T-helper 17 cell (primary cell): Measurements from ENCODE around the gene ATP7A. TPM values are rescaled to one million over a fixed set of nuclear protein-coding genes. Genes with fewer than 3 reads are reported as not detected.
"Not testable (repeated sequence)": the region's sequence is repeated elsewhere in the genome, so short reads cannot be mapped to it uniquely, and the experiment has no call there.

Experiments
- ATAC-seq: fragments of 150-1000 bp; cut with Tn5 transposase; 2 replicates; pipeline ENCODE4 v1.10.0; 2021; ENCODE audit warnings: mild to moderate bottlenecking, moderate library complexity
- DNase-seq, 3 donors: peaks; one replicate each; pipeline versions ENCODE4 v3.0.0 to v3.0.0-alpha.2; 2020 to 2021
- H3K9me3 ChIP-seq: one replicate; pipeline ENCODE4 v1.7.0; 2013; ENCODE audit warnings: low read length, mild to moderate bottlenecking; ENCODE audit not compliant: control insufficient read depth, poor library complexity, severe bottlenecking
- H3K27ac Mint-ChIP-seq: one replicate; pipeline ENCODE4 v1.8.0; 2022; ENCODE audit warnings: mild to moderate bottlenecking, moderate library complexity, mixed read lengths
- H3K27me3 Mint-ChIP-seq: one replicate; pipeline ENCODE4 v1.8.0; 2022; ENCODE audit warnings: mixed read lengths
- H3K36me3 Mint-ChIP-seq: one replicate; pipeline ENCODE4 v1.8.0; 2022; ENCODE audit warnings: low read depth, mixed read lengths
- H3K4me1 Mint-ChIP-seq: one replicate; pipeline ENCODE4 v1.8.0; 2022; ENCODE audit warnings: mild to moderate bottlenecking, mixed read lengths
- H3K4me3 Mint-ChIP-seq: one replicate; pipeline ENCODE4 v1.8.0; 2022; ENCODE audit warnings: mild to moderate bottlenecking, moderate library complexity, mixed read lengths
- total RNA-seq, 4 donors: library from RNA in 2 of 4; stranded (reverse) in 2 of 4; gene quantifications; one replicate each; pipeline ENCODE4 v1.2.3 and lab custom pipeline; 2022 to 2026

ATP7A gene
- total RNA-seq, 2 donors from 2014 or later = 11.9 to 12.5 TPM

- Mint-ChIP-seq H3K27ac (no peak overlapping the region), H3K36me3 (no peaks in the 10 kb centered on the region), H3K4me1 (peaks cover 5% of the 10 kb centered on the region), H3K27me3 (no peaks in the 10 kb centered on the region), H3K4me3 (no peak overlapping the region)
- DNase-seq = peak in 1 of 3 donors; percentile 8
- ATAC-seq = peak; percentile 75
- H3K9me3 ChIP-seq = no peaks in the 10 kb centered on the region
Observed at GRCh38 chrX:78024349-78025059, 114.0 kb downstream of the ATP7A start.

GRCh38 chrX:78027798-78028197 is 117.3 kb downstream of the ATP7A start:
- Mint-ChIP-seq H3K36me3 (no peaks in the 10 kb centered on the region), H3K4me1 (peaks cover 5% of the 10 kb centered on the region), H3K27ac (no peak overlapping the region), H3K4me3 (no peak overlapping the region), H3K27me3 (no peaks in the 10 kb centered on the region)
- ATAC-seq (no peak), DNase-seq (no peak)
- no peaks in the 10 kb centered on the region for H3K9me3 ChIP-seq

- Mint-ChIP-seq H3K4me1 (peaks cover 4% of the 10 kb centered on the region), H3K4me3 (no peak overlapping the region), H3K27me3 (no peaks in the 10 kb centered on the region), H3K27ac (no peak overlapping the region), H3K36me3 (no peaks in the 10 kb centered on the region)
- no peaks in the 10 kb centered on the region for H3K9me3 ChIP-seq
- ATAC-seq (no peak), DNase-seq (no peak)
Observed at GRCh38 chrX:78029663-78030062, 119.2 kb downstream of the ATP7A start.

GRCh38 chrX:78035061-78035460 is 124.6 kb downstream of the ATP7A start:
- Mint-ChIP-seq H3K4me1 (peaks cover 5% of the 10 kb centered on the region), H3K27me3 (no peaks in the 10 kb centered on the region), H3K27ac (no peak overlapping the region), H3K4me3 (no peak overlapping the region), H3K36me3 (peaks cover 8% of the 10 kb centered on the region)
- DNase-seq (no peak), ATAC-seq (no peak)
- H3K9me3 ChIP-seq = no peaks in the 10 kb centered on the region

GRCh38 chrX:78037881-78038280 is 127.4 kb downstream of the ATP7A start:
- H3K4me1 Mint-ChIP-seq = peaks cover 5% of the 10 kb centered on the region
- no peaks in the 10 kb centered on the region for H3K27me3 Mint-ChIP-seq
- no peak overlapping the region for H3K4me3 Mint-ChIP-seq
- no peak overlapping the region for H3K27ac Mint-ChIP-seq
- peaks cover 10% of the 10 kb centered on the region for H3K36me3 Mint-ChIP-seq
- ATAC-seq (no peak), DNase-seq (no peak)
- no peaks in the 10 kb centered on the region for H3K9me3 ChIP-seq

GRCh38 chrX:78042601-78043000 is 132.1 kb downstream of the ATP7A start:
- peaks cover 2% of the 10 kb centered on the region for H3K36me3 Mint-ChIP-seq
- H3K27me3 Mint-ChIP-seq = no peaks in the 10 kb centered on the region
- DNase-seq (no peak), ATAC-seq (no peak)
- no peaks in the 10 kb centered on the region for H3K4me1 Mint-ChIP-seq
- H3K4me3 Mint-ChIP-seq = no peak overlapping the region
- no peaks in the 10 kb centered on the region for H3K9me3 ChIP-seq
- no peak overlapping the region for H3K27ac Mint-ChIP-seq

- Mint-ChIP-seq H3K4me3 (no peak overlapping the region), H3K4me1 (no peaks in the 10 kb centered on the region), H3K27ac (no peak overlapping the region), H3K36me3 (no peaks in the 10 kb centered on the region), H3K27me3 (no peaks in the 10 kb centered on the region)
- DNase-seq = no peak
- no peaks in the 10 kb centered on the region for H3K9me3 ChIP-seq
- no peak for ATAC-seq
Observed at GRCh38 chrX:78046362-78046761, 135.9 kb downstream of the ATP7A start.

GRCh38 chrX:78048052-78048451 is 137.6 kb downstream of the ATP7A start:
- no peak overlapping the region for H3K27ac Mint-ChIP-seq
- H3K4me1 Mint-ChIP-seq = no peaks in the 10 kb centered on the region
- no peaks in the 10 kb centered on the region for H3K9me3 ChIP-seq
- H3K36me3 Mint-ChIP-seq = no peaks in the 10 kb centered on the region
- H3K4me3 Mint-ChIP-seq = no peak overlapping the region
- DNase-seq = no peak
- H3K27me3 Mint-ChIP-seq = no peaks in the 10 kb centered on the region
- no peak for ATAC-seq

- no peak for DNase-seq
- Mint-ChIP-seq H3K4me3 (no peak overlapping the region), H3K36me3 (no peaks in the 10 kb centered on the region), H3K27ac (no peak overlapping the region), H3K27me3 (no peaks in the 10 kb centered on the region), H3K4me1 (no peaks in the 10 kb centered on the region)
- H3K9me3 ChIP-seq = no peaks in the 10 kb centered on the region
- no peak for ATAC-seq
Observed at GRCh38 chrX:78063687-78064086, 153.2 kb downstream of the ATP7A start.

GRCh38 chrX:78064152-78064551 is 153.7 kb downstream of the ATP7A start:
- H3K4me1 Mint-ChIP-seq = no peaks in the 10 kb centered on the region
- DNase-seq (no peak), ATAC-seq (no peak)
- H3K27ac Mint-ChIP-seq = no peak overlapping the region
- no peak overlapping the region for H3K4me3 Mint-ChIP-seq
- no peaks in the 10 kb centered on the region for H3K9me3 ChIP-seq
- H3K27me3 Mint-ChIP-seq = no peaks in the 10 kb centered on the region
- H3K36me3 Mint-ChIP-seq = no peaks in the 10 kb centered on the region

- not testable (repeated sequence) for ATAC-seq, H3K27me3 Mint-ChIP-seq, H3K4me3 Mint-ChIP-seq
Observed at GRCh38 chrX:78064698-78065601, 154.5 kb downstream of the ATP7A start.

GRCh38 chrX:78066110-78066509 is 155.6 kb downstream of the ATP7A start:
- H3K9me3 ChIP-seq = no peaks in the 10 kb centered on the region
- no peak overlapping the region for H3K27ac Mint-ChIP-seq
- H3K4me1 Mint-ChIP-seq = no peaks in the 10 kb centered on the region
- DNase-seq = no peak
- no peaks in the 10 kb centered on the region for H3K36me3 Mint-ChIP-seq
- H3K4me3 Mint-ChIP-seq = no peak overlapping the region
- no peaks in the 10 kb centered on the region for H3K27me3 Mint-ChIP-seq
- no peak for ATAC-seq

More at GRCh38 chrX:78064698-78065601, 154.5 kb downstream of the ATP7A start:
- H3K4me1 Mint-ChIP-seq, H3K9me3 ChIP-seq, H3K27ac Mint-ChIP-seq, DNase-seq, H3K36me3 Mint-ChIP-seq: not testable (repeated sequence)

- ATAC-seq (no peak), DNase-seq (no peak)
- H3K27me3 Mint-ChIP-seq = no peaks in the 10 kb centered on the region
- no peaks in the 10 kb centered on the region for H3K9me3 ChIP-seq
- no peak overlapping the region for H3K27ac Mint-ChIP-seq
- H3K4me1 Mint-ChIP-seq = no peaks in the 10 kb centered on the region
- H3K36me3 Mint-ChIP-seq = no peaks in the 10 kb centered on the region
- H3K4me3 Mint-ChIP-seq = no peak overlapping the region
Observed at GRCh38 chrX:78071331-78071730, 160.8 kb downstream of the ATP7A start.
